HCT116 (cell line): Measurements from ENCODE around the gene ASGR1.

Experiments used
- CEBPB ChIP-seq: IDR thresholded peaks from 2 replicates; pipeline ENCODE4 v1.6.1; 2012; ENCODE audit warnings: low read depth
- CTCF ChIP-seq, 3 experiments: fragments of 200-600 bp in 1 of 3; sonication (generic) in 1 of 3; IDR thresholded peaks in 2 of 3; conservative IDR thresholded peaks in 1 of 3; 2 replicates each; pipeline ENCODE4 v1.5.1; 2012 to 2017; ENCODE audit warnings: low read depth in 2 of 3, low read length in 2 of 3, antibody characterized with exemption in 1 of 3, borderline replicate concordance in 1 of 3, control low read depth in 1 of 3, mild to moderate bottlenecking in 1 of 3, mixed read lengths in 1 of 3, mixed run types in 1 of 3, moderate library complexity in 1 of 3; ENCODE audit not compliant: insufficient read depth in 1 of 3
- EZH2 ChIP-seq: fragments of 200-600 bp; sonication (generic); IDR thresholded peaks from 2 replicates; pipeline ENCODE4 v1.6.1; 2017; ENCODE audit warnings: antibody characterized with exemption, mixed run types
- MAX ChIP-seq: IDR thresholded peaks from 2 replicates; pipeline ENCODE4 v1.6.1; 2012
- POLR2A ChIP-seq: IDR thresholded peaks from 2 replicates; pipeline ENCODE4 v1.7.0; 2011; ENCODE audit warnings: borderline replicate concordance; ENCODE audit not compliant: insufficient read depth, insufficient read length; ENCODE audit errors: extremely low read depth
- POLR2AphosphoS5 ChIP-seq: IDR thresholded peaks from 2 replicates; pipeline ENCODE4 v1.6.1; 2011; ENCODE audit warnings: mild to moderate bottlenecking, low read depth, low read length, moderate library complexity
- RAD21 ChIP-seq: IDR thresholded peaks from 2 replicates; pipeline ENCODE4 v1.6.1; 2012; ENCODE audit warnings: low read depth, mild to moderate bottlenecking
- REST ChIP-seq: IDR thresholded peaks from 2 replicates; pipeline ENCODE4 v1.6.1; 2012; ENCODE audit warnings: low read depth
- SIN3A ChIP-seq: IDR thresholded peaks from 2 replicates; pipeline ENCODE4 v1.6.1; 2012; ENCODE audit warnings: low read depth
- SP1 ChIP-seq: IDR thresholded peaks from 2 replicates; pipeline ENCODE4 v1.6.1; 2012; ENCODE audit warnings: low read depth
- SRF ChIP-seq: IDR thresholded peaks from 2 replicates; pipeline ENCODE4 v1.6.1; 2012; ENCODE audit warnings: low read depth
- ZNF274 ChIP-seq: fragments of 200-500 bp; sonication (Bioruptor generic); IDR thresholded peaks from 2 replicates; pipeline ENCODE4 v1.6.1; 2014; ENCODE audit warnings: mild to moderate bottlenecking, low read depth, low read length, inconsistent platforms
- TF ChIP-seq, protein P1 (sequence below): IDR thresholded peaks from 2 replicates; pipeline ENCODE4 v1.6.1; 2012

DNA sequence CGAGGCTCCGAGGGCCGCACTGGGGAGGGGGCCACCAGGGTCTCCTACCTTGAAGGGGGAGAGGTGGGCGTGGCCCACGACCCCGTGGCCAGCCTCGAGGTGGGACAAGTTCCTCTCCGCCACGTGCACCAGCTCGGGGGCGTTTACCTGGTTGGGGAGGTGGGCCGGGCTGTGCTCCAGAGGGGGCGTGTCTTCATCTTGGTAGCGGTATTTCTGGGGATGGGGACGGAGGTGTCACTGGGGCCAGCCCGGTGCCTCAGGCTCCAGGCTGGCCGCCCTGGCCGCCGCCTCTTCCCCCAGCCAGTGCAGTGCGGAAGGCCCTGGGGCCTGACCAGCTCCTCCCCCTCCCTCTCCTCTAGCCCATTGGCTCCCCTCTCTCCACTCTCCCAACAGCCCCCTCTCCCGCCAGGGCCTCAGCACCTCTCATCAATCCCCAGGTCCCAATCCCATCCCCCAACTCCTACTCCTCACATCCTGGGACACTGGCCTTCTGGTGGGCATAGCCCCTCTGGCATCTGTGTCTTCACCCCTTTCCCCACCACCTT lies 28.9 kb upstream of the ASGR1 start:
- TF ChIP-seq CEBPB = no peak
- TF ChIP-seq CTCF (IDR thresholded peaks at IDR 0.05 in 2 of 3, conservative IDR thresholded peaks at IDR 0.05 in 1 of 3; ENCODE audit: borderline replicate concordance in 1 of 3, insufficient read depth in 1 of 3, low read depth in 2 of 3, low read length in 2 of 3) = no peak
- TF ChIP-seq EZH2 = no peak
- TF ChIP-seq ZNF274 = no peak
- no peak for TF ChIP-seq POLR2AphosphoS5
- no peak for TF ChIP-seq SRF
- TF ChIP-seq POLR2A = no peak
- no peak for TF ChIP-seq SP1
- no peak for TF ChIP-seq REST
- no peak for TF ChIP-seq RAD21
- no peak for TF ChIP-seq SIN3A
- no peak for TF ChIP-seq MAX
- TF ChIP-seq, protein P1, sequence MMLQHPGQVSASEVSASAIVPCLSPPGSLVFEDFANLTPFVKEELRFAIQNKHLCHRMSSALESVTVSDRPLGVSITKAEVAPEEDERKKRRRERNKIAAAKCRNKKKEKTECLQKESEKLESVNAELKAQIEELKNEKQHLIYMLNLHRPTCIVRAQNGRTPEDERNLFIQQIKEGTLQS = no peak
